Loucy (cell line): ENCODE measurements around the gene ZBTB20.

Experiments
- H2AFZ ChIP-seq: fragments of 200-600 bp; sonication (generic); 2 replicates; pipeline ENCODE4 v1.6.0; 2016; ENCODE audit warnings: antibody characterized with exemption, mild to moderate bottlenecking, low read length, moderate library complexity
- H3F3A ChIP-seq: fragments of 200-600 bp; 2 replicates; pipeline ENCODE4 v1.6.0; 2016; ENCODE audit warnings: antibody characterized with exemption, low read depth, mild to moderate bottlenecking
- H3K27me3 ChIP-seq: fragments of 200-600 bp; sonication (generic); 2 replicates; pipeline ENCODE4 v1.6.1; 2014; ENCODE audit warnings: low read length, mild to moderate bottlenecking; ENCODE audit not compliant: insufficient read depth, poor library complexity, severe bottlenecking
- H3K36me3 ChIP-seq: fragments of 200-600 bp; sonication (generic); 2 replicates; pipeline ENCODE4 v1.6.1; 2016; ENCODE audit warnings: low read length; ENCODE audit not compliant: insufficient read depth
- H3K4me1 ChIP-seq: fragments of 200-600 bp; sonication (generic); 2 replicates; pipeline ENCODE4 v1.5.1; 2014; ENCODE audit warnings: low read length, mild to moderate bottlenecking; ENCODE audit not compliant: insufficient read depth, poor library complexity, severe bottlenecking
- H3K4me2 ChIP-seq: fragments of 200-600 bp; sonication (generic); 2 replicates; pipeline ENCODE4 v1.6.0; 2014; ENCODE audit warnings: antibody characterized with exemption, low read length, low read depth, mild to moderate bottlenecking; ENCODE audit not compliant: poor library complexity, severe bottlenecking
- H3K4me3 ChIP-seq: fragments of 200-600 bp; sonication (generic); 2 replicates; pipeline ENCODE4 v1.5.1; 2014; ENCODE audit warnings: low read length, mild to moderate bottlenecking, mixed read lengths; ENCODE audit not compliant: poor library complexity, severe bottlenecking
- H3K79me2 ChIP-seq: fragments of 200-600 bp; sonication (generic); 2 replicates; pipeline ENCODE4 v1.6.1; 2014; ENCODE audit warnings: low read length; ENCODE audit not compliant: insufficient read depth
- H3K9ac ChIP-seq: fragments of 200-600 bp; sonication (generic); 2 replicates; pipeline ENCODE4 v1.6.0; 2014; ENCODE audit warnings: mild to moderate bottlenecking, low read depth, low read length, moderate library complexity; ENCODE audit not compliant: poor library complexity, severe bottlenecking
- H3K9me2 ChIP-seq: fragments of 200-600 bp; sonication (generic); replicated peaks from 2 replicates; pipeline ENCODE4 v1.6.1; 2016; ENCODE audit warnings: low read depth, low read length, mixed read lengths
- H3K9me3 ChIP-seq: fragments of 200-600 bp; sonication (generic); 2 replicates; pipeline ENCODE4 v1.6.1; 2014; ENCODE audit warnings: mild to moderate bottlenecking, antibody characterized with exemption, low read length, low read depth; ENCODE audit not compliant: insufficient read depth
- H4K20me1 ChIP-seq: fragments of 200-600 bp; sonication (generic); 2 replicates; pipeline ENCODE4 v1.6.0; 2014; ENCODE audit warnings: antibody characterized with exemption, low read length, mild to moderate bottlenecking; ENCODE audit not compliant: insufficient read depth, poor library complexity, severe bottlenecking
- EZH2phosphoT487 ChIP-seq: fragments of 200-600 bp; IDR thresholded peaks from 2 replicates; pipeline ENCODE4 v1.6.1; 2018; ENCODE audit warnings: antibody characterized with exemption, mild to moderate bottlenecking, moderate library complexity, borderline replicate concordance
- TF ChIP-seq, protein P1 (sequence below): fragments of 200-600 bp; sonication (generic); conservative IDR thresholded peaks from 2 replicates; pipeline ENCODE4 v1.5.1; 2014; ENCODE audit warnings: mild to moderate bottlenecking, antibody characterized with exemption, low read length

ZBTB20 gene

DNA sequence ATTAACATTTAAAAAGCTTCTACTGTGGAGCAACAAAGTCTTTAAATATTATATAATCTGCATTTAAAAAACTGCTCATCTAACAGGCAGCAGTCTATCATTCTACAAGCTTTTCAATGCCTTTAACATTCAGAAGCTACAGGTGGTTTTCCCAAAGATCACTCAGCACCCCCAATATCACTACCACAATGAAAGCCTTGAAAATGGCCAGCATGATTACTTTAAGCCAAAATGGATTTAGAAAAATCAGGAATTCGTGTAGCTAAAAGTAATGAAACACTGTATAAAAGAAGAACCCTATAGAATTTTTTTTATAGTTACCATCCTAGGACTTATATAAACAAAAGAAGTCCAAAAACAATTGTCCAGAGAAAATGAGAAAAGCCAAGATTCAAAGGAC lies 452.8 kb downstream of the ZBTB20 start:
- no peaks in the 10 kb centered on the region for H3K9me3 ChIP-seq
- no peaks in the 10 kb centered on the region for H3K36me3 ChIP-seq
- no peaks in the 10 kb centered on the region for H3K9me2 ChIP-seq
- TF ChIP-seq, protein P1, sequence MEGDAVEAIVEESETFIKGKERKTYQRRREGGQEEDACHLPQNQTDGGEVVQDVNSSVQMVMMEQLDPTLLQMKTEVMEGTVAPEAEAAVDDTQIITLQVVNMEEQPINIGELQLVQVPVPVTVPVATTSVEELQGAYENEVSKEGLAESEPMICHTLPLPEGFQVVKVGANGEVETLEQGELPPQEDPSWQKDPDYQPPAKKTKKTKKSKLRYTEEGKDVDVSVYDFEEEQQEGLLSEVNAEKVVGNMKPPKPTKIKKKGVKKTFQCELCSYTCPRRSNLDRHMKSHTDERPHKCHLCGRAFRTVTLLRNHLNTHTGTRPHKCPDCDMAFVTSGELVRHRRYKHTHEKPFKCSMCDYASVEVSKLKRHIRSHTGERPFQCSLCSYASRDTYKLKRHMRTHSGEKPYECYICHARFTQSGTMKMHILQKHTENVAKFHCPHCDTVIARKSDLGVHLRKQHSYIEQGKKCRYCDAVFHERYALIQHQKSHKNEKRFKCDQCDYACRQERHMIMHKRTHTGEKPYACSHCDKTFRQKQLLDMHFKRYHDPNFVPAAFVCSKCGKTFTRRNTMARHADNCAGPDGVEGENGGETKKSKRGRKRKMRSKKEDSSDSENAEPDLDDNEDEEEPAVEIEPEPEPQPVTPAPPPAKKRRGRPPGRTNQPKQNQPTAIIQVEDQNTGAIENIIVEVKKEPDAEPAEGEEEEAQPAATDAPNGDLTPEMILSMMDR = no peak
- no peak for TF ChIP-seq EZH2phosphoT487
- no peaks in the 10 kb centered on the region for H3F3A ChIP-seq
- no peaks in the 10 kb centered on the region for H3K27me3 ChIP-seq
- H3K9ac ChIP-seq = no peak overlapping the region
- H3K4me1 ChIP-seq = peaks cover 21% of the 10 kb centered on the region
- no peak overlapping the region for H3K4me3 ChIP-seq
- no peak overlapping the region for H3K4me2 ChIP-seq
- H3K79me2 ChIP-seq = no peaks in the 10 kb centered on the region
- H4K20me1 ChIP-seq = no peaks in the 10 kb centered on the region
- no peak overlapping the region for H2AFZ ChIP-seq

GRCh38 chr3:114691871-114692270 lies 455.2 kb downstream of the ZBTB20 start:
- Histone ChIP-seq H3K79me2 (no peaks in the 10 kb centered on the region), H3K9me3 (no peaks in the 10 kb centered on the region), H3K27me3 (no peaks in the 10 kb centered on the region), H3K4me1 (peaks cover 29% of the 10 kb centered on the region), H4K20me1 (no peaks in the 10 kb centered on the region), H3K4me2 (peak overlapping the region; percentile 39), H3K4me3 (no peak overlapping the region), H3K9me2 (no peaks in the 10 kb centered on the region), H3K9ac (no peak overlapping the region), H2AFZ (no peak overlapping the region), H3K36me3 (no peaks in the 10 kb centered on the region), H3F3A (no peaks in the 10 kb centered on the region)
- TF ChIP-seq, protein P1 = no peak
- TF ChIP-seq EZH2phosphoT487 = no peak

- Histone ChIP-seq H3K9me3 (no peaks in the 10 kb centered on the region), H3K9ac (no peak overlapping the region), H3K79me2 (no peaks in the 10 kb centered on the region), H3F3A (no peaks in the 10 kb centered on the region), H3K4me3 (no peak overlapping the region), H2AFZ (no peak overlapping the region), H4K20me1 (no peaks in the 10 kb centered on the region), H3K27me3 (no peaks in the 10 kb centered on the region), H3K4me1 (peaks cover 37% of the 10 kb centered on the region), H3K36me3 (no peaks in the 10 kb centered on the region), H3K9me2 (no peaks in the 10 kb centered on the region), H3K4me2 (no peak overlapping the region)
- TF ChIP-seq, protein P1 = no peak
- no peak for TF ChIP-seq EZH2phosphoT487
These were observed 456.2 kb downstream of the ZBTB20 start for GRCh38 chr3:114690911-114691310.
